Myocyte (in vitro differentiated cells): ENCODE measurements around the gene RRAS2. TPM values are rescaled to one million over a fixed set of nuclear protein-coding genes. Genes with fewer than 3 reads are reported as not detected.

ENCODE experiments used
- DNase-seq: peaks from one replicate; pipeline ENCODE4 v3.0.0-alpha.2; 2012; ENCODE audit warnings: low read depth
- total RNA-seq: library from RNA; depleted of rRNA; stranded (reverse); fragments of >200 nt; gene quantifications from 2 replicates; pipeline ENCODE4 v1.2.3, GENCODE V29; 2014

RRAS2 gene
- total RNA-seq, 1 donor from 2014 or later, result 108 TPM

GRCh38 chr11:14340721-14341120 lies 18.3 kb downstream of the RRAS2 start:
- DNase-seq, result no peak

DNA sequence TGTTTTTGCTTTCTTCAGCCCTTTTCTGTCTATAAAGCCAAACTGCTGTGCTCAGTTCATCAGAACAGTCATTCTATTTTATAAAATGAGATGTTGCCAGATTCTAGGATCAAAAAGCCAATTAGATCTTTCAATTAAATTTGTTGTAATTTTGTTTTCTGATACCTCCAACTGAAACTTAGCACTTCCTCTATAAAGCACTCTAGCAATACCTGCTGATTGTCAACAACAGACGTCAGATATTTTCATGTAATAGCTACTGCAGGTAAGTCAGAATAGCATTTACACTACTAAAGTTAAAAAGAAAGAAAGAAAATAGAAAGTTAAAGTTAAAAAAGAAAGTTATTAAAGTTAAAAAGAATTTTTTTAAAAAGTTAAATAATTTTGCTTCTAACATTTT lies 19.6 kb downstream of the RRAS2 start:
- DNase-seq, result no peak

DNA sequence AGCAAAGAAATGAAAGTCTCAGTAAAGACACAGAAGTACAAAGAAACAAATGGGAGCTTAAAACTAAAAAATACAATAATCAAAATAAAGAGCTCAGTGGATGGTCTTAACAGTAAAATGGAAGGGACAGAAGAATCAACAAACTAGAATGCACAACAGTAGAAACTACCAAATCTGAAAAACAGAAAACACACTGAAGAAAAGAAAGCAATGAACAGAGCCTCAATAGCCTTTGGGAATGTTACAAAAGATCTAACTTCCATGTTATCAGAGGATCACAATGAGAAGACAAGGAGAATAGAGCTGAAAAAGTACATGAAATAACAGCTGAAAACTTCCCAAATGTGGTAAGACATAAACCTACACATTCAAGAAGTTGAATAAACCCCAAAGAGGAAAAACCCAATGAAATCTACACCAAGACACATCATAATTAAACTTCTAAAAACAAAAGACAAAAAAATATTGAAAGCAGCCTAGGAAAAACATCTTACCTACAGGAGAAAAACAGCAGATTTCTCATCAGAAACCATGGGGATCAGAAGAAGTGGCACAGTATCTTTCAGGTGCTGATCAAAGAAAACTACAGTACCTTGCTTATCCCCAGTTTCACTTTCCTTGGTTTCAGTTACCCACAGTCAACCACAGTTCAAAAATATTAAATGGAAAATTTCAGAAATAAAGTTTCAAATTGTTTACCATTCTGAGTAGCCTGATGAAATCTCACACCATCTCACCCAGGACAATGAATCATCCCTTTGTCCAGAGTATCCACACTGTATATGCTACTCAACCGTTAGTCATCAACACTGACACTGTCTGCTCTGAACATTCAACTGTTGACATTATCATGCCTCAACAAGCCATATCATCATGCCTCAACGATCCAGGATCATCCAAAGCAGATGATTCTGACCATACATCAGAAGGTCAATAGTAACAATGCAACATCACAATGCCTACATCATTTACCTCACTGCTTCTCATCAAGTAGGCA lies 22.2 kb downstream of the RRAS2 start:
- peak; percentile 61 for DNase-seq

- peak; percentile 55 for DNase-seq
Measured at GRCh38 chr11:14335712-14336111, 23.3 kb downstream of the RRAS2 start.

GRCh38 chr11:14334893-14335292 lies 24.1 kb downstream of the RRAS2 start:
- DNase-seq, result no peak

GRCh38 chr11:14334192-14334591 lies 24.8 kb downstream of the RRAS2 start:
- no peak for DNase-seq

GRCh38 chr11:14331476-14332136 lies 27.4 kb downstream of the RRAS2 start:
- DNase-seq, result no peak

DNA sequence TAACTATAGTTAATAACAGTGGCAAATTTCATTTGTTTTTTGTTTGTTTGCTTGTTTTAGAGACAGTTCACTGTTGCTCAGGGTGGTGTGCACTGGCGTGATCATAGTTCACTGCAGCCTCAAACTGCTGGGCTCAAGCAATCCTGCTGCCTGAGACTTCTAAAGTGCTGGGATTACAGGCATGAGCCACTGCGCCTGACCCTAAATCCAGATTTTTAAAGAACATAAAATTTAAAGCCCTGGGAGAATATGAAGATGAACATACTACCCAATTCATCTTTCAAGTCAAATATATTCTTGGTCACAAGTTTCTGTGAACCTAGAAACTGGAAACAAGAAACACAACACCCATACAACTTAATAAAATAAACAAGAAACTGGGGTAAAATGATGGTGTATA lies 28.1 kb downstream of the RRAS2 start:
- no peak for DNase-seq

GRCh38 chr11:14329702-14330101 lies 29.3 kb downstream of the RRAS2 start:
- DNase-seq, result no peak

GRCh38 chr11:14327116-14327515 lies 31.9 kb downstream of the RRAS2 start:
- DNase-seq, result no peak

GRCh38 chr11:14323118-14323676 lies 35.8 kb downstream of the RRAS2 start:
- DNase-seq, result no peak

DNA sequence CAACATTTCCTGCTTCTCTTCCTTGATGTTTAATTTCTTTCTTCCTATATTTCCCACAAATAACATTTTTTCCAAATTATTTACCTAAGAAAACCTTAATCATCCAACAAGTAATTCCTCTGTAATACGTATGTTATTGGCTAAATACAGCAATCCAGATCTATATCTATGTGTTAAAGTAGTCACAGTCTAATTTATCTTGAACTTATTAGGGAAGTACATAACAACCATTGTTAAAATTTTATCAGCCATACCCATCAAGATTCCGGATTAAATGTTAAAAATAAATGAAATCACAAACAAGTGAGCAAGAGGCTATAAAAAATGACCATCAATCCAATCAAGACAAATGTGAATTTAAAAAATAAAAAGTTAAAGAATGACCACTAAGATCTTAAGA lies 36.5 kb downstream of the RRAS2 start:
- no peak for DNase-seq

DNA sequence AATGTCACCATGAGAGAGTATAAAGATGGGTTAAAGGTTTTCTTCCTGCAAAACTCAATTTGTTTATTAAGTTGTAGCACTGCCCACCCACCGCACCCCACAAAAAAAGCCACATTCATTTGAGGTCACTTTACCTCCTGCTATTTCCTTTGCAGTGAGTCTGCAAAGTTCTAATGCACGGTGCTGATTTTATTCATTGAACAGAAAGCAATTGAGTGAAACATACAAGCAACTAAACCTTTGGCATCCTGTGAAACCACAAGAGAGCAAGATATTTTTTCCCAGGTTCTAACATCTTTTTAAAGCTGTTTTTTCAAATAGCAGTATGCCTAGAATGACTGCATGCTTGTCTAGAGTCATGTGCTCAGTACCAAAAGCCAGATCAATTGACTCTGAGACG lies 39.0 kb downstream of the RRAS2 start:
- DNase-seq, result no peak

- no peak for DNase-seq
Measured at GRCh38 chr11:14318581-14318981, 40.4 kb downstream of the RRAS2 start.

DNA sequence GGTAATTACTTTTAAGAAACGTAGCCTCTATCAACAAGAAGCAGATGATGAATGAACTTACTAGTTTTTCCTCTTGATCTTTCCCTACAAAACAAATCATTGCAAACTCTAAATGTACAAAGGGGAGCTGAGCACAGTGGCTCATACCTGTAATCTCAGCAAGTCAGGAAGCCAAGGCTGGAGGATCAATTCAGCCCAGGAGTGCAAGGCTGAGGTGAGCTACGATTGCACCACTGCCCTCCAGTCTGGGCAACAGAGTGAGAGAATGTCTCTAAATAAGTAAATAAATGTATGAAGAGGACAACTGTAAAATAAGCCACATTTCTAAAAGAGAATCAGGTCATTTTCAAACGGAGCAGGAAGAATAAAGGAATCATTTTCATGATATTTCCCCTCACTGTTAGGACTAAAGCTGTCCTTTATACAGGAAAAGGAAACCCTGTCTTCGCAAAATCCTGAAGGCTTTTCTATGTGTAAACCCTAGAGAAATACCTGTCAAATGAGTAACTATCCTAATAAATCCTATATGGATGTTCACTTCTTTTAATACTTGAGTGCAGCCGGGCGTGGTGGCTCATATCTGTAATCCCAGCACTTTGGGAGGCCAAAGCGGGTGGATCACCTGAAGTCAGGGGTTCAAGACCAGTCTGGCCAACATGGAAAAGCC lies 41.2 kb downstream of the RRAS2 start:
- DNase-seq, result no peak

DNA sequence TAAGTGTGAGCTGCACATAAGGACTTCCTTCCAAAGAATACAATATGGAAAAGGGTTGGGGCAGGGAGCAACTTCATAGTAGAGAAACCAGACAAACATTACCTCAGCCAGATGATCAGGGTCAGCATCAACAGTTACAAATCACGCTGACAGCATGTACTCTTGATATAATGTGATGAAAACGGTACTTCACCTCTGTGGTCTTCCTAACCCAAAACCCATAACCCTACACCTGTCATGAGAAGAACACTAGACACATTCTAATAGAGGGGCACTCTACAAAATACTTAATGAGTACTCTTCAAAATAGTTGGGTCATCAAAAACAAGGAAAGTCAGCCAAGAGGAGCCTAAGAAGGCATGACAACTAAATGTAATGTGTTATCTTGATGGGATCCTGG lies 43.9 kb downstream of the RRAS2 start:
- DNase-seq, result no peak

DNA sequence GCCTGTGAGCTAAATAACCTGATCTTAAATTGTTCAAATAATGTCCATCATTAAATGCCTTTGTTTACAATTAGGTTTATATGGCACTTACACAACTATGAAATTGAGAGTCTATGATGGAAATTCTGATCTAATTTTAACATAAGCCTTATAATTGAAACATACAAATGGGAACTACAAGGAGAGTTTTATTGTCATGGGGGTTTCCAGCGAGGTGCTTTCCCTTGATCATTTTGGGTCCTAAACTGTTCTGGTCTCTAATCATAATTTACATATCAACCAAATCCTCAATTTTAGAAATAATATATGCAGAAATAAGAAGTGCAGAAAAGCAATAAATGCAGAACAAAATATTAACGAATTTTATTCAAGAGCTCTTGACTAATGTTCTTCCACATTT lies 44.9 kb downstream of the RRAS2 start:
- no peak for DNase-seq

DNA sequence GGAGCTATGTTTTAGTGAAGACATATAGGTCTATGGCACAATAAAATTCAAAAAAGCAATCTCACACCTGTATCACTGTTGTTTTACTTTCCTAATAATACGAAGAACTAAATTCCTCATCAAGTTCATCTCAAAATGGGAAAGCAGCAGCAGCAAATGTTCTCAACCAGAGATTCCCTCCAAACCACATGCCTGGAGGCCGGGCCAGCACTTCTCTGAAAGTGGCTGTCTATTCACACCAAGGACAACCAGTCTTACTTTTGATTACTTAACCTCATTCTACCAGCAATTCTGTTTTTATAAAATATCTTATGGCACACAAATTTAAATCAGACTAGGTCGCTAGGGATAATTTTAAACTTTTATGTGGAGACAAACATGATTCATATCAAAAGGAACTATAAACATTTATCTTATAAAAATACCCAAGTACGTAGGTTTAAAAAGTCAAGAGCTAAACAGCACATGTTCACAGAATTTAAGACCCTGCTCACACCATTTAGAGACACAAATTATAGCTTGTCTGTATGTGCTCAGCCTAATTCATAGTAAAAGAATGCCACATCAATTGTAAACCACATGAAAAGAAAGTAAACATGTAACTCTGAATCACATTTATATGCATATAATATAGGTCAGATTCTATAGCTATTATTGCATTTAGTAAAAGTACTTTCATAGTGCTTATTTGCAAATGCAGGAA lies 46.1 kb downstream of the RRAS2 start:
- DNase-seq, result no peak

- no peak for DNase-seq
Measured at GRCh38 chr11:14310679-14311078, 48.3 kb downstream of the RRAS2 start.

- DNase-seq, result no peak
Measured at GRCh38 chr11:14309425-14310192, 49.4 kb downstream of the RRAS2 start.
